Measurements from ENCODE around the gene PSMD1.
"Not testable (repeated sequence)": the region's sequence is repeated elsewhere in the genome, so short reads cannot be mapped to it uniquely, and the experiment has no call there.

The PSMD1 gene

GRCh38 chr2:231058761-231059550 lies 2.3 kb downstream of the PSMD1 start:
- DNase-seq = no peak

- DNase-seq = no peak
These were observed 3.1 kb downstream of the PSMD1 start for GRCh38 chr2:231059756-231060155.

- no peak for DNase-seq
These were observed 6.1 kb downstream of the PSMD1 start for GRCh38 chr2:231062776-231063175.

- no peak for DNase-seq
These were observed 6.7 kb downstream of the PSMD1 start for GRCh38 chr2:231063347-231063746.

GRCh38 chr2:231065966-231066365 lies 9.3 kb downstream of the PSMD1 start:
- DNase-seq = no peak

- not testable (repeated sequence) for DNase-seq
These were observed 10.9 kb downstream of the PSMD1 start for GRCh38 chr2:231067531-231067930.

- DNase-seq = no peak
These were observed 12.0 kb downstream of the PSMD1 start for GRCh38 chr2:231068525-231069222.

GRCh38 chr2:231069379-231070054 lies 12.8 kb downstream of the PSMD1 start:
- DNase-seq = no peak

GRCh38 chr2:231084565-231084964 lies 27.9 kb downstream of the PSMD1 start:
- DNase-seq = no peak

- no peak for DNase-seq
These were observed 32.1 kb downstream of the PSMD1 start for GRCh38 chr2:231088754-231089153.

GRCh38 chr2:231093933-231094332 lies 37.3 kb downstream of the PSMD1 start:
- DNase-seq = no peak

- no peak for DNase-seq
These were observed 38.2 kb downstream of the PSMD1 start for GRCh38 chr2:231094736-231095346.

GRCh38 chr2:231099918-231100317 lies 43.3 kb downstream of the PSMD1 start:
- no peak for DNase-seq

- DNase-seq = not testable (repeated sequence)
These were observed 43.7 kb downstream of the PSMD1 start for GRCh38 chr2:231100321-231100720.

GRCh38 chr2:231100990-231101389 lies 44.3 kb downstream of the PSMD1 start:
- DNase-seq = no peak

GRCh38 chr2:231102772-231103171 lies 46.1 kb downstream of the PSMD1 start:
- no peak for DNase-seq

- DNase-seq = no peak
These were observed 47.5 kb downstream of the PSMD1 start for GRCh38 chr2:231104115-231104713.

GRCh38 chr2:231110551-231110950 lies 53.9 kb downstream of the PSMD1 start:
- DNase-seq = no peak

- no peak for DNase-seq
These were observed 55.3 kb downstream of the PSMD1 start for GRCh38 chr2:231111987-231112386.

- no peak for DNase-seq
These were observed 56.8 kb downstream of the PSMD1 start for GRCh38 chr2:231113489-231113888.

- no peak for DNase-seq
These were observed 59.0 kb downstream of the PSMD1 start for GRCh38 chr2:231115651-231116050.

- DNase-seq = no peak
These were observed 60.5 kb downstream of the PSMD1 start for GRCh38 chr2:231117148-231117547.

Data from NCI-H1105 (cell line).